ENCODE results near the gene RNF145.

The RNF145 gene

GRCh38 chr5:159217236-159217635 is 7.9 kb upstream of the RNF145 start:
- DNase-seq = no peak

GRCh38 chr5:159216454-159216853 is 7.1 kb upstream of the RNF145 start:
- no peak for DNase-seq

- no peak for DNase-seq
Observed at GRCh38 chr5:159215886-159216285, 6.5 kb upstream of the RNF145 start.

GRCh38 chr5:159214486-159215271 is 5.3 kb upstream of the RNF145 start:
- no peak for DNase-seq

- no peak for DNase-seq
Observed at GRCh38 chr5:159212657-159213462, 3.5 kb upstream of the RNF145 start.

- no peak for DNase-seq
Observed at GRCh38 chr5:159211729-159212174, 2.4 kb upstream of the RNF145 start.

GRCh38 chr5:159210846-159211245 is 1.5 kb upstream of the RNF145 start:
- no peak for DNase-seq

- DNase-seq = no peak
Observed at GRCh38 chr5:159210210-159210661, 883 bp upstream of the RNF145 start.

- peak; percentile 77 for DNase-seq
Observed at GRCh38 chr5:159208514-159209437, 577 bp downstream of the RNF145 start.

GRCh38 chr5:159207686-159208513 is 1.5 kb downstream of the RNF145 start:
- peak; percentile 81 for DNase-seq

- DNase-seq = no peak
Observed at GRCh38 chr5:159207222-159207685, 2.1 kb downstream of the RNF145 start.

- no peak for DNase-seq
Observed at GRCh38 chr5:159206818-159207217, 2.5 kb downstream of the RNF145 start.

- no peak for DNase-seq
Observed at GRCh38 chr5:159206368-159206767, 3.0 kb downstream of the RNF145 start.

GRCh38 chr5:159203351-159203750 is 6.0 kb downstream of the RNF145 start:
- DNase-seq = no peak

GRCh38 chr5:159202151-159202550 is 7.2 kb downstream of the RNF145 start:
- DNase-seq = no peak

GRCh38 chr5:159199780-159200179 is 9.6 kb downstream of the RNF145 start:
- DNase-seq = no peak

- no peak for DNase-seq
Observed at GRCh38 chr5:159199225-159199624, 10.1 kb downstream of the RNF145 start.

- no peak for DNase-seq
Observed at GRCh38 chr5:159198063-159199036, 11.0 kb downstream of the RNF145 start.

- DNase-seq = no peak
Observed at GRCh38 chr5:159195775-159196174, 13.6 kb downstream of the RNF145 start.

- no peak for DNase-seq
Observed at GRCh38 chr5:159190170-159190569, 19.2 kb downstream of the RNF145 start.

GRCh38 chr5:159189310-159189709 is 20.0 kb downstream of the RNF145 start:
- DNase-seq = no peak

Measured in left hindlimb (tissue), 1 donor.